Astrocyte of the cerebellum (primary cell): ENCODE measurements around the gene NOPCHAP1.

Source experiments
- DNase-seq: peaks from one replicate; pipeline ENCODE4 v3.0.0-alpha.2; 2011; ENCODE audit warnings: low read depth
- H3K4me3 ChIP-seq: 2 replicates; pipeline ENCODE4 v1.5.1; 2011; ENCODE audit warnings: mild to moderate bottlenecking, low read depth, low read length, moderate library complexity
- CTCF ChIP-seq: IDR thresholded peaks from 2 replicates; pipeline ENCODE4 v1.5.1; 2012; ENCODE audit warnings: low read length, low read depth, moderate library complexity, mild to moderate bottlenecking; ENCODE audit errors: missing control alignments
- in situ Hi-C: cut with HindIII; loops from 2 replicates; pipeline ENCODE4 v1.10.0; 2017; ENCODE audit warnings: low sequenced_read_pairs

Gene NOPCHAP1

GRCh38 chr12:104958001-104958804 is 27.9 kb upstream of the NOPCHAP1 start, which contains the start of gene SLC41A2:
SLC41A2 (minus strand) TSS chr12:104958290; CDS start chr12:104928527, 29,763 bp downstream.
- in situ Hi-C loops = no loop called here
- peak; percentile 71 for DNase-seq
- peak within 1 kb of the TSS; percentile 70 for H3K4me3 ChIP-seq
- no peak for TF ChIP-seq CTCF

- no peak for DNase-seq
- in situ Hi-C loops = no loop called here
- H3K4me3 ChIP-seq = peak overlapping the region; percentile 70
- no peak for TF ChIP-seq CTCF
These were observed 27.2 kb upstream of the NOPCHAP1 start for GRCh38 chr12:104958805-104959334.

- no peak for TF ChIP-seq CTCF
- peak; percentile 27 for DNase-seq
- no peak overlapping the region for H3K4me3 ChIP-seq
- in situ Hi-C loops = no loop called here
These were observed 26.7 kb upstream of the NOPCHAP1 start for GRCh38 chr12:104959335-104959841.

GRCh38 chr12:104960464-104960863 is 25.7 kb upstream of the NOPCHAP1 start:
- no peak overlapping the region for H3K4me3 ChIP-seq
- in situ Hi-C loops = no loop called here
- TF ChIP-seq CTCF = no peak
- no peak for DNase-seq

GRCh38 chr12:104963757-104964156 is 22.4 kb upstream of the NOPCHAP1 start:
- TF ChIP-seq CTCF = no peak
- in situ Hi-C loops = no loop called here
- no peak for DNase-seq
- H3K4me3 ChIP-seq = no peak overlapping the region

GRCh38 chr12:104964167-104964855 is 21.8 kb upstream of the NOPCHAP1 start:
- no peak overlapping the region for H3K4me3 ChIP-seq
- TF ChIP-seq CTCF = no peak
- in situ Hi-C loops = no loop called here
- no peak for DNase-seq
